HG03439 (cell line): ENCODE data around the gene SH3D19.
"Not testable (repeated sequence)": the region's sequence is repeated elsewhere in the genome, so short reads cannot be mapped to it uniquely, and the experiment has no call there.

Source experiments
- ATAC-seq: cut with Tn5 transposase; IDR thresholded peaks from one replicate; pipeline ENCODE4 v1.9.1; 2021; ENCODE audit warnings: mild to moderate bottlenecking, moderate library complexity; ENCODE audit not compliant: unreplicated experiment

The SH3D19 gene

DNA sequence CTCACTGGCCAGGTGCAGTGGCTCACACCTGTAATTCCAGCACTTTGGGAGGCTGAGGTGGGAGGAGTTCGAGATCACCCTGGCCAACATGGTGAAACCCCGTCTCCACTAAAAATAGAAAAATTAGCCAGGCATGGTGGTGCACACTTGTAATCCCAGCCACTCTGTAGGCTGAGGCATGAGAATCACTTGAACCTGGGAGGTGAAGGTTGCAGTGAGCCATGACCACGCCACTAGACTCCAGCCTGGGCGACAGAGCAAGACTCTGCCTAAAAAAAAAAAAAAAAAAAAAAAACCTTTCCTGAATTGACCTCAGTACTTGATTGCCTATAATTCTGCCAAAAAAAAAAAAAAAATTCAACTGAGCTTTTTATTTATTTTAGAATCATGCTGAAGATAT is 3.2 kb downstream of the SH3D19 start:
- not testable (repeated sequence) for ATAC-seq

- ATAC-seq, result no peak
Observed at GRCh38 chr4:151321586-151321985, 3.8 kb downstream of the SH3D19 start.

- no peak for ATAC-seq
Observed at GRCh38 chr4:151319490-151319889, 5.9 kb downstream of the SH3D19 start.

DNA sequence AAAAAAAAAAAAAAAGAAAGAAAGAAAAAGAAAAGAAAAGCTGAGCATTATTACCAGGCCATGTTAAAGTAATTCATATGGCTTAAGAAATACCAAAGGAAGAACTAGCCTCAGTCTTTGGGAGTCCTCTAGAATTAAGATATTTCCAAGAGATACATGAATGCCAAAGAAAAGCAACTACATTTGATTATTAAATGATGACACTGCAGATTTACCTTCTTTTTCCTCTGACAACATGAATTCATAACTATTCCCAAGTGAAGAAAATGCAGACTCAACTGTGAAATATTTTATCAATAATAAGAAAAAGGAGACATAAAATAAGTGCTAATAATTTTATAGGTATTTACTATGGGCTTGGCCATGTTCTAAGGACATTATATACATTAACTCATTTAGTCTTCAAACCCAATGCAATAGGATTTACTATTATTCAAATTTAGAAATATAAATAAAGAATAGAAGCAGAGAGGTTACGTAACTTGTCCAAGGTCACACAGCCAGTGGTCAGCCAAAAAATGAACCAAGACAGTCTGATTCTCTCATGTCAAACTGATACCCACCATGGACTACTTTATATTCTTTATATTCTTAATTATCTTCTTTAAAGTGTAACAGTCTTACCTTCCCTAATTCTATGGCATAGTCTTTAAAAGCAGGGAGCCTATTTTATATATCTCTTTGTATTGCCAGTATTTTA is 6.9 kb downstream of the SH3D19 start:
- ATAC-seq, result no peak

DNA sequence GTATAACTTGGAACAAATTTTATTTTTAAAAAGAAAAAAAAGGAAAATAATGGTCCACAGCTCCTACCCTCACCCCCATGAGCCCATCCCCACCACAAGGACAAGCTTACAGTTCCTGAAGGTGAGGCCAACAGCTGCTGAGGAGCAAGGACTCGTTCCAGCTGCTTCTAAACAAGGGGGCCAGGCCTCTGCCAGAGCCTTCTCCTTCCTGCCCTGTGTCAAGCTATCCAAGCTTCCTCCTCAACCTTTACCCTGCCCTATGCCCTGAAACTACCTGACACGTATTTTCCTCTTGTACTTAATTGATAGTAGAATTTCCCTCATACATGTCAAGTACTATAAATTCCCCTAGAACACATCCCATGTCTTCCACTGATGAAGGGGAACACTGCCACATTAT is 8.8 kb downstream of the SH3D19 start:
- no peak for ATAC-seq

DNA sequence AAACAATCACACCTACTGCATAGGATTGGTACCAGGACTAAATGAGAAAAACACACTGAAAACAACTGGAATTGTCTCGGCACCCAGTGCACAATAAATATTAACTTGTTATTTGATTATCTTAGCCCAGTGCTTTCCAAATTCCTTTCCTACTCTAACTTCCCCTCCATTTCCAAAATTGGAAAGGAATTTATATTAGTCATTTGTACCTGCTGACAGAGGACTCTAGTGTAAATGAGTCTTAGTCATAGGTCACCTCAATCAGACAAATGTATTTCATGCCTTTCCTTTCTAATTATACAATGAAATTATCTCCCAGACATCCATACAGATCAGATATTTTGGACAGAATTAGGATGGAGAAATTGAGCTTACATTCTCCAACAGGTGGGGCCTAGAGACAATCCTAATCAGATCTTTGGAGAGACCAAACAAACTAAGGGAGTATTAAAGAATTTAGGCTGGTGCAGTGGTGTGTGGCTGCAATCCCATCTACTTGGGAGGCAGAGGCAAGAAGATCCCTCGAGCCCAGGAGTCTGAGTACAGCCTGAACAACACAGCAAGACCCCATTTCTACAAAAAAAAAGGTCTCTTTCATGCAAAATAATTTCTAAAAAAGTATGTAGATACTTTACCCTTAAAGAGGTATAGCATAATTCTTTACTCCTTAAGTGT is 10.1 kb downstream of the SH3D19 start:
- ATAC-seq, result no peak

DNA sequence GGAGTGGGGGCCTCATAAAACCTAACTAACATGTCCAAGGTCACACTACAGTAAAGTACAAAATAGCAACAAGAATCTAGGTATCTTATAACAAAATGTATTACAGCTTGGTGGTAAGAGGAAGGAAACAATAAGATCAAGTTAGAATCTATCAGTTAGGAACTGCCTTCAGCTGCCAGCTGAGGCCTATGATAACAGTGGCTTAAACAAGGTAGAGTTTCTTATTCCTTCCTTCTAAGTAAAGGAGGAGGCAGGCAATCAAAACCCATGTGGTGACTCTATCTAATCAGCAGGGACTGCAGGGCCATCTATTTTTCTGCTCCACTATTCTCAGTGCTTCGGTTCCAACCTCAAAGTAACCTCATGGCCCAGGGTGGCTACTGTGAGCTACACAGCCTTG is 10.9 kb downstream of the SH3D19 start:
- ATAC-seq, result no peak

- no peak for ATAC-seq
Observed at GRCh38 chr4:151314010-151314355, 11.4 kb downstream of the SH3D19 start.

DNA sequence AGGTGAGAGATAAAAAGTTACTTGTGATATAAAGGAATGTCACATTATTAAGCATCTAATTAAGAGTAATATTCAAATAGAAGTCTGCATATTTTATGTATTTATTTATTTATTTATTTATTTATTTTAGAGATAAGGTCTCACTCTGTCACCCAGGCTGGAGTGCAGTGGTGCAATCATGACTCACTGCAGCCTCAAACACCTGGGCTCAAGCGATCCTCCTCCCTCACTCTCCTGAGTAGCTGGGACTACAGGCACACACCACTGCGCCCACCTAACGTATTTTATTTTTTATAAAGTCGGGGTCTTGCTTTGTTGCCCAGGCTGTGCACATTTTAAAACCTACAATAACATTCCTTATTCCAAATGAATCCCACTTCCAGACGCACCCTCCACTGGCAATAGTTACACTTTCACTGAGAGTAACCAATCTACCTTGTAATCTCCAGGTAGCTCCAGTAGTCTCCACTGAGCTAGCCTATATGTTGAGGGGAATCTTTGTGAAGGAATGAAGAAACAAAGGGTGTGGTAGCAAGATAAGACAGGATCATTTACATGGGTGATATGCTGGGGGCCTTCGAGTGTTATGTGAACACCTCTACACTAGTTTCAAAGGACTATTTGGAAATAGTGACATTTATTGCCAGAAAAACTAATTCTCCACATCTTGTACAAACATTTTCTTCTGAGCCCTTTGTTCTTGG is 11.9 kb downstream of the SH3D19 start:
- ATAC-seq, result no peak

DNA sequence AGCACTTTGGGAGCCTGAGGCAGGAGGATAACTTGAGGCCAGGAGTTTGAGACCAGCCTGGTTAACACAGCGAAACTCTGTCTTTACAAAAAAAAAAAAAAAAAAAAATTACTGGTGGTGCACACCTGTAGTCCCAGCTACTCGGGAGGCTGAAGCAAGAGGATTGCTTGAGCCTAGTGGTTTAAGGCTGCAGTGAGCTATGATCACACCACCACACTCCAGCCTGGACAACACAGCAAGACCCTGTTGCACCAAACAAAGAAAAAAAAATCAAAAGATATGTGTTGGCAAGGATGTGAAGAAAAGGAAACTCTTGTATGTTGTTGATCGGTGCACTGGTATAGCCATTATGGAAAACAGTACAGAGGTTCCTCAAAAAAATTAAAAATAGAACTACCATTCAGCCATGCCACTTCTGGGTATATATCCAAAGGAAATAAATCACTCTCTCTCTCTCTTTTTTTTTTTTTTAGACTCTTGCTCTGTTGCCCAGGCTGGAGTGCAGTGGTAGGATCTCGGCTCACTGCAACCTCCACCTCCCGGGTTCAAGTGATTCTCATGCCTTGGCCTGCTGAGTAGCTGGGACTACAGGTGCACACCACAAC is 15.2 kb downstream of the SH3D19 start:
- no peak for ATAC-seq

DNA sequence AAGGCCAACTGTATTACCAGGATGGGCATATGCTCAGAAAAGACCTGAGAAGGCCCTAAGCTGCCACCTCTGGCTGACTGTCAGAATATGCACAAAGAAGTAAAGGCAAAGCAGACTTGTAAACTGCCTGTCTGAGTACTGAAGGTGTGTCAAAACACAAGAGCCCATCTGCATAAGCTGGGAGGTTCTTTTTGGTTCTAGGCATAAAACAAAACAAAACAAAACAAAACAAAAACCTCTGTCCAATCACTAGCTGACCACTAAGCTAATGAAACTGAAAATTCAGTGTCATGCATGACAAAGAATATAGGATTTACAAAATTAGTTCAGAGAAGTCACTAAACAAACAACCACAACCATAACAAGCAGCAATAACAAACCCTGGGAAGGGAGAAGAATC is 20.6 kb downstream of the SH3D19 start:
- ATAC-seq, result peak; percentile 90

DNA sequence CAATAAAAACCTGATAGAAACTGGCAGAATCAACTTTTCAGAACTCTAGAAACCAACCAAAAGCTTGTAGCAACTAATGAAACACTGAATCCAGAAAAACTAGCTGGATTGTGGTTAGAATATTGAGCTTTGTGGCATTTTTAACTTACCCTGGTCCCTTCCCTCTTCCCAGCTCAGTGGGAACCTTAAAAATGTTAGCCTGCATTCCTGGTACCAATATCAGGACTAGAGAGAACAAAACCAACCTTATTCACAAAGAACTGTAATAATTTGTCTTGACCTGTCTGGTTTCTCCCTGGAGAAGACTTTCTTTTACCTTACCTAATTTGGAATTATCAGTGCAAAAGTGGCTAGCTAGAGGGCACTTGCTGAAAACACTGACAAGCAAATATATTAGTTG is 21.2 kb downstream of the SH3D19 start:
- no peak for ATAC-seq

GRCh38 chr4:151302432-151302831 is 23.0 kb downstream of the SH3D19 start:
- no peak for ATAC-seq

DNA sequence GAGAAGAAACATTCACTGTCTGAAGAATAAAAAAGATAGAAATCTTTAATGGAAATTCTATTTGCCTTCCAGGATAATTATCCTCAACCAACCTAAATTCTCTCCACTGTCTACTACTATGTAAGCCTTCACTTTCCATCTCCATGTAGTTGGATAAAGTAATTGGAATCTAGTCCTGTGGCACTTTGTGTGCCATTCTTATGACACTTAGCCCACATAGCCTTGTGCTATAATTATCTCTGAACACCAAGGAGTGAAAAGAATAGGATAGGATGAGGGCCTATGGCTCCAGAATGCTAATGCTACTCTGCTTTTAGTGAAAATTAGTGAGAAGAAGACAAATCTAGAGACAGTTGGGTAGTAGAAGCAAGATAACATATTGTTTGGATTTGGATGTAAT is 28.2 kb downstream of the SH3D19 start:
- ATAC-seq, result no peak

- ATAC-seq, result no peak
Observed at GRCh38 chr4:151296227-151296626, 29.2 kb downstream of the SH3D19 start.

DNA sequence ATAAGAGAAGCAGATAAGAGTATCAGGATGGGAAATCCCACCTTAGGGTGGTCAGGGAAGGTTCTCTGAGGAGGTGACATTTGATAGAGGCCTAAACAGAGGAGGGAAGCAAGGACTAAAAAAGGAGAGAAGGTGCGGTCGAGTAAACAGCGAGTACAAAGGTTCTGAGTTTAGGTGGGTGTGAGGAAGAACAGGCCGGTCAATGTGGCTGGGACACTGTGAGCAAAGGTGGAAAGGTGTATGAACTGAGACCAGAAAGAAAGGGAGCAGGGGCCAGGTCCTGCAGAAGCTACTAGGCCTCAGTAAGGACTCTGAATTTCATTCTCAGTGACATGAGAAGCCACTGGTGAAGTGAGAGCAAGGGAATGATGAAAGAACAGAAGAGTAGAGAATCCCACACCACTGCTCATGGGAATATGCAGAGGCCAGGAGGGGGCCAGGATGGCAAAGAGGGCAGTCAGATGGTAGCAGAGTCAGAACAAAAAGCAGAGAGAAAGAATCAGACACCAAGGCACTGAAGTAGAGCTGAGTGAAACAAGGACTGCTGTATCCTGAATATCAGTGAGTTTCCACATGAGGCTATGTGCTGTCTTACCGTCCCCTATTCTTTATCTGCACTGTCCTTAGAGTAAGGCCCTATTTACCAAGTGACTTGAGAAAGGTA is 30.4 kb downstream of the SH3D19 start:
- ATAC-seq, result no peak

GRCh38 chr4:151292038-151292437 is 33.4 kb downstream of the SH3D19 start:
- ATAC-seq, result no peak

DNA sequence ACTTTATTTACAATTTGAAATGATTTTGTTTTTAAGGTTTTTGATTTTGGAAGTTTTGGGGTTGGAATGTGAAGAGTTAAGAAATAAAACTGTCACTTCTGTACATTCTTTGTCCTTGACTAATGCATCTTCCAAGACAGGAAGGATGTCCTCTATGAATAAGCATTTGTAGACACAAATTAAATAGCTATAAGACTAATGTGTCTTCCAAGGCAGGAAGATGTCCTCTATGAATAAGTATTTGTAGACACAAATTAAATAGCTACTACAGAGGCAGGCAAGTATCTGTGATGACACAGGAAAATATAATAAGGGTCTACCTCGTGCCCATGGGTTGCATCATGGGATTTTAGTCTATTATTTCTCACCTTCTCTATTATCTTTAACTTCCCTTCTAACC is 33.9 kb downstream of the SH3D19 start:
- ATAC-seq, result no peak

DNA sequence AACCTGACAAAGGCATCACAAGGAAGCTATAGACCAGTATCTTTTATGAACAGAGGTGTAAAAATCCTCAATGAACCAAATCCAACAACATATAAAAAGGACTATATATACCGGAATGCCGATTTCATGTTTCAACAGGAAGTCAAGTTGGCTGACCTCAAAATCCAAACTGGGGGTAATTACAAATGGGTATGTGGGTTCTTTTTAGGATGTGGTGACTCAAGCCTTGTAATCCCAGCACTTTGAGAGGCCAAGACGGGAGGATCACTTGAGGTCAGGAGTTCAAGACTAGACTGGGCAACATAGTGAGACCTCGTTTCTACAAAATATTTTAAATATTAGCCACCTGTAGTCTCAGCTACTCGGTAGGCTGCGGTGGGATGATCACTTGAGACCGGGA is 38.0 kb downstream of the SH3D19 start:
- no peak for ATAC-seq

- ATAC-seq, result no peak
Observed at GRCh38 chr4:151284534-151285245, 40.7 kb downstream of the SH3D19 start.
